GM23338 (cell line): ENCODE data around the gene RDH8. TPM values are rescaled to one million over a fixed set of nuclear protein-coding genes. Genes with fewer than 3 reads are reported as not detected.

Experiments
- ATAC-seq: fragments of 200-7000 bp; cut with Tn5 transposase; 3 replicates; pipeline ENCODE4 v1.9.1; 2020
- DNase-seq: peaks from one replicate; pipeline ENCODE4 v3.0.0-alpha.2; 2015; ENCODE audit warnings: low spot score
- H2AFZ ChIP-seq: fragments of 200-600 bp; sonication (generic); 2 replicates; pipeline ENCODE4 v1.8.0; 2016; ENCODE audit warnings: antibody characterized with exemption, mild to moderate bottlenecking, moderate library complexity
- H3F3A ChIP-seq: fragments of 200-600 bp; sonication (generic); replicated peaks from 2 replicates; pipeline ENCODE4 v1.8.0; 2017; ENCODE audit warnings: antibody characterized with exemption, mixed run types, low read depth
- H3K27ac ChIP-seq: fragments of 200-600 bp; sonication (generic); 2 replicates; pipeline ENCODE4 v1.6.1; 2016; ENCODE audit warnings: low read depth
- H3K27me3 ChIP-seq: fragments of 200-600 bp; sonication (generic); 2 replicates; pipeline ENCODE4 v1.8.0; 2016; ENCODE audit warnings: mild to moderate bottlenecking, mixed run types, moderate library complexity; ENCODE audit not compliant: insufficient read depth
- H3K36me3 ChIP-seq: fragments of 200-600 bp; sonication (generic); 2 replicates; pipeline ENCODE4 v1.8.0; 2016; ENCODE audit warnings: mild to moderate bottlenecking; ENCODE audit not compliant: insufficient read depth
- H3K4me1 ChIP-seq: fragments of 200-600 bp; sonication (generic); 2 replicates; pipeline ENCODE4 v1.8.0; 2016; ENCODE audit warnings: mild to moderate bottlenecking, moderate library complexity; ENCODE audit not compliant: insufficient read depth
- H3K4me2 ChIP-seq: fragments of 200-600 bp; sonication (generic); 2 replicates; pipeline ENCODE4 v1.7.1; 2017; ENCODE audit warnings: mixed run types
- H3K4me3 ChIP-seq: fragments of 200-600 bp; sonication (generic); 2 replicates; pipeline ENCODE4 v1.6.1; 2016; ENCODE audit warnings: mixed run types
- H3K79me2 ChIP-seq: fragments of 200-600 bp; sonication (generic); replicated peaks from 2 replicates; pipeline ENCODE4 v1.8.0; 2017; ENCODE audit warnings: mild to moderate bottlenecking; ENCODE audit not compliant: insufficient read depth
- H3K9me2 ChIP-seq: fragments of 200-600 bp; sonication (generic); 2 replicates; pipeline ENCODE4 v1.8.0; 2017; ENCODE audit not compliant: insufficient read depth
- H4K20me1 ChIP-seq: fragments of 200-600 bp; sonication (generic); replicated peaks from 2 replicates; pipeline ENCODE4 v1.8.0; 2017; ENCODE audit warnings: mild to moderate bottlenecking; ENCODE audit not compliant: insufficient read depth
- H3K27ac Mint-ChIP-seq: 2 replicates; pipeline ENCODE4 v1.8.0; 2020; ENCODE audit warnings: inconsistent platforms, mild to moderate bottlenecking, moderate library complexity, mixed read lengths
- H3K27me3 Mint-ChIP-seq: 3 replicates; pipeline ENCODE4 v1.8.0; 2022; ENCODE audit warnings: low read depth, mild to moderate bottlenecking, moderate library complexity, mixed read lengths, inconsistent platforms; ENCODE audit not compliant: insufficient read depth, poor library complexity
- H3K36me3 Mint-ChIP-seq: 3 replicates; pipeline ENCODE4 v1.8.0; 2021; ENCODE audit warnings: low read depth, mild to moderate bottlenecking, inconsistent platforms, moderate library complexity, mixed read lengths
- H3K4me1 Mint-ChIP-seq: 3 replicates; pipeline ENCODE4 v1.8.0; 2020; ENCODE audit warnings: mild to moderate bottlenecking, inconsistent platforms, mixed read lengths
- H3K4me3 Mint-ChIP-seq: 3 replicates; pipeline ENCODE4 v1.8.0; 2021; ENCODE audit warnings: moderate library complexity, mild to moderate bottlenecking, inconsistent platforms, mixed read lengths
- H3K9me3 Mint-ChIP-seq: 3 replicates; pipeline ENCODE4 v1.8.0; 2020; ENCODE audit warnings: moderate library complexity, mild to moderate bottlenecking, inconsistent platforms, mixed read lengths
- CREB1 ChIP-seq: fragments of 250-450 bp; sonication (Bioruptor Pico); IDR thresholded peaks from 2 replicates; pipeline ENCODE4 v1.5.0; 2020; ENCODE audit warnings: low read depth, mild to moderate bottlenecking, moderate library complexity
- EZH2 ChIP-seq: fragments of 200-600 bp; sonication (generic); IDR thresholded peaks from one replicate; pipeline ENCODE4 v1.8.0; 2017; ENCODE audit warnings: antibody characterized with exemption, mild to moderate bottlenecking, low read depth; ENCODE audit not compliant: unreplicated experiment
- JUNB ChIP-seq: IDR thresholded peaks from one replicate; pipeline ENCODE4 v1.6.1; 2016; ENCODE audit warnings: antibody characterized with exemption; ENCODE audit not compliant: unreplicated experiment
- NANOG ChIP-seq: IDR thresholded peaks from 2 replicates; pipeline ENCODE4 v1.6.1; 2016; ENCODE audit warnings: antibody characterized with exemption, borderline replicate concordance
- STAT1 ChIP-seq: IDR thresholded peaks from one replicate; pipeline ENCODE4 v1.6.1; 2016; ENCODE audit warnings: antibody characterized with exemption; ENCODE audit not compliant: unreplicated experiment
- ZNF331 ChIP-seq: fragments of 250-450 bp; sonication (Bioruptor Pico); IDR thresholded peaks from 2 replicates; pipeline ENCODE4 v1.5.0; 2020; ENCODE audit warnings: low read depth, mild to moderate bottlenecking, moderate library complexity
- polyA plus RNA-seq: library from polyadenylated mRNA; unstranded; fragments of >200 nt; fragmentation: Nextera tagmentation; extraction: Ambion mirVana; gene quantifications from 2 replicates; pipeline ENCODE4 v1.2.1, GENCODE V29; 2016
- total RNA-seq: library from RNA; depleted of rRNA; stranded (reverse); fragments of >200 nt; shearing (Covaris generic); gene quantifications from 2 replicates; pipeline ENCODE4 v1.2.3, GENCODE V29; 2014
- TF ChIP-seq, protein P1 (sequence below): fragments of 250-450 bp; sonication (Bioruptor Pico); IDR thresholded peaks from 2 replicates; pipeline ENCODE4 v1.5.0; 2020; ENCODE audit warnings: mild to moderate bottlenecking, moderate library complexity
- TF ChIP-seq, protein P2 (sequence below), 2 experiments: fragments of 200-600 bp in 1 of 2; sonication (generic) in 1 of 2; conservative IDR thresholded peaks; 2 replicates each; pipeline versions ENCODE4 v1.5.1 to v1.6.1; 2016 to 2017; ENCODE audit warnings: antibody characterized with exemption in 2 of 2, low read depth in 2 of 2, mild to moderate bottlenecking in 2 of 2, moderate library complexity in 1 of 2
- TF ChIP-seq, protein P3 (sequence below): IDR thresholded peaks from 2 replicates; pipeline ENCODE4 v1.6.1; 2016; ENCODE audit warnings: antibody characterized with exemption

Gene RDH8
- total and polyA plus RNA-seq, 2 experiments from 2014 or later: not detected

DNA sequence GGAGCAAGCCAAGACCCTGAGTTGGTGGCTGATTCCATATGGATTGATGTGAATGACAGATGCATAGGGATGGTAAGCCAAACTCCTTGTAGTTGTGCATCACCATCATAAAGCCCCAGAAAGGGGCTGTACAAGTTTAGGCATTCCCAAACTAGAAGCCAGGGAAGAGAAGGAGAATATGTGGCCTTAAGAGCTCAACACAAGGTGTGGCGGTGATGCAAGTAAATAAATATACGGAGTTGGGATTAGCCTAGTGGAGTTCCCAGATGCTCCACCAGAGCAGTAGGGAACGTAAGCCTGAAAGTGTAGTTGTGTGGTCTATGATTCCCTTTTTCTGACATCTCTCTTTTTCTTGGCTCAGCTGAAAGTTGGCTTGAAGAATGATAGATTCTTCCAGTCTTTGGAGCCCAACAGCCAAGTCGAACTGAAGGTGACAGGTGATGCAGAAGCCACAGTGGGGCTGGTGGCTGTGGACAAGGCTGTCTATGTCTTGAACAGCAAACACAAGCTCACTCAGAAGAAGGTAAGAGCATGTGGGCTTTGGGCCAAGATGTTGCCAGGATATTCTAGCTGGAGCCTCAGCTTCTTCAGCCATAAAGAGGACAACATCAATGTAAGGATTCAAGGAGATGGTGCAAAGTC is 30.1 kb downstream of the RDH8 start (continued):
- TF ChIP-seq, protein P1, sequence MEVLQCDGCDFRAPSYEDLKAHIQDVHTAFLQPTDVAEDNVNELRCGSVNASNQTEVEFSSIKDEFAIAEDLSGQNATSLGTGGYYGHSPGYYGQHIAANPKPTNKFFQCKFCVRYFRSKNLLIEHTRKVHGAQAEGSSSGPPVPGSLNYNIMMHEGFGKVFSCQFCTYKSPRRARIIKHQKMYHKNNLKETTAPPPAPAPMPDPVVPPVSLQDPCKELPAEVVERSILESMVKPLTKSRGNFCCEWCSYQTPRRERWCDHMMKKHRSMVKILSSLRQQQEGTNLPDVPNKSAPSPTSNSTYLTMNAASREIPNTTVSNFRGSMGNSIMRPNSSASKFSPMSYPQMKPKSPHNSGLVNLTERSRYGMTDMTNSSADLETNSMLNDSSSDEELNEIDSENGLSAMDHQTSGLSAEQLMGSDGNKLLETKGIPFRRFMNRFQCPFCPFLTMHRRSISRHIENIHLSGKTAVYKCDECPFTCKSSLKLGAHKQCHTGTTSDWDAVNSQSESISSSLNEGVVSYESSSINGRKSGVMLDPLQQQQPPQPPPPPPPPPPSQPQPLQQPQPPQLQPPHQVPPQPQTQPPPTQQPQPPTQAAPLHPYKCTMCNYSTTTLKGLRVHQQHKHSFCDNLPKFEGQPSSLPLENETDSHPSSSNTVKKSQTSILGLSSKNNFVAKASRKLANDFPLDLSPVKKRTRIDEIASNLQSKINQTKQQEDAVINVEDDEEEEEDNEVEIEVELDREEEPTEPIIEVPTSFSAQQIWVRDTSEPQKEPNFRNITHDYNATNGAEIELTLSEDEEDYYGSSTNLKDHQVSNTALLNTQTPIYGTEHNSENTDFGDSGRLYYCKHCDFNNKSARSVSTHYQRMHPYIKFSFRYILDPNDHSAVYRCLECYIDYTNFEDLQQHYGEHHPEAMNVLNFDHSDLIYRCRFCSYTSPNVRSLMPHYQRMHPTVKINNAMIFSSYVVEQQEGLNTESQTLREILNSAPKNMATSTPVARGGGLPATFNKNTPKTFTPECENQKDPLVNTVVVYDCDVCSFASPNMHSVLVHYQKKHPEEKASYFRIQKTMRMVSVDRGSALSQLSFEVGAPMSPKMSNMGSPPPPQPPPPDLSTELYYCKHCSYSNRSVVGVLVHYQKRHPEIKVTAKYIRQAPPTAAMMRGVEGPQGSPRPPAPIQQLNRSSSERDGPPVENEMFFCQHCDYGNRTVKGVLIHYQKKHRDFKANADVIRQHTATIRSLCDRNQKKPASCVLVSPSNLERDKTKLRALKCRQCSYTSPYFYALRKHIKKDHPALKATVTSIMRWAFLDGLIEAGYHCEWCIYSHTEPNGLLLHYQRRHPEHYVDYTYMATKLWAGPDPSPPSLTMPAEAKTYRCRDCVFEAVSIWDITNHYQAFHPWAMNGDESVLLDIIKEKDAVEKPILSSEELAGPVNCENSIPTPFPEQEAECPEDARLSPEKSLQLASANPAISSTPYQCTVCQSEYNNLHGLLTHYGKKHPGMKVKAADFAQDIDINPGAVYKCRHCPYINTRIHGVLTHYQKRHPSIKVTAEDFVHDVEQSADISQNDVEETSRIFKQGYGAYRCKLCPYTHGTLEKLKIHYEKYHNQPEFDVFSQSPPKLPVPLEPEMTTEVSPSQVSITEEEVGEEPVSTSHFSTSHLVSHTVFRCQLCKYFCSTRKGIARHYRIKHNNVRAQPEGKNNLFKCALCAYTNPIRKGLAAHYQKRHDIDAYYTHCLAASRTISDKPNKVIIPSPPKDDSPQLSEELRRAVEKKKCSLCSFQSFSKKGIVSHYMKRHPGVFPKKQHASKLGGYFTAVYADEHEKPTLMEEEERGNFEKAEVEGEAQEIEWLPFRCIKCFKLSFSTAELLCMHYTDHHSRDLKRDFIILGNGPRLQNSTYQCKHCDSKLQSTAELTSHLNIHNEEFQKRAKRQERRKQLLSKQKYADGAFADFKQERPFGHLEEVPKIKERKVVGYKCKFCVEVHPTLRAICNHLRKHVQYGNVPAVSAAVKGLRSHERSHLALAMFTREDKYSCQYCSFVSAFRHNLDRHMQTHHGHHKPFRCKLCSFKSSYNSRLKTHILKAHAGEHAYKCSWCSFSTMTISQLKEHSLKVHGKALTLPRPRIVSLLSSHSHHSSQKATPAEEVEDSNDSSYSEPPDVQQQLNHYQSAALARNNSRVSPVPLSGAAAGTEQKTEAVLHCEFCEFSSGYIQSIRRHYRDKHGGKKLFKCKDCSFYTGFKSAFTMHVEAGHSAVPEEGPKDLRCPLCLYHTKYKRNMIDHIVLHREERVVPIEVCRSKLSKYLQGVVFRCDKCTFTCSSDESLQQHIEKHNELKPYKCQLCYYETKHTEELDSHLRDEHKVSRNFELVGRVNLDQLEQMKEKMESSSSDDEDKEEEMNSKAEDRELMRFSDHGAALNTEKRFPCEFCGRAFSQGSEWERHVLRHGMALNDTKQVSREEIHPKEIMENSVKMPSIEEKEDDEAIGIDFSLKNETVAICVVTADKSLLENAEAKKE (CRISPR knock-in tag): no peak
- TF ChIP-seq JUNB (no peak), EZH2 (no peak), NANOG (no peak)
- TF ChIP-seq, protein P2, sequence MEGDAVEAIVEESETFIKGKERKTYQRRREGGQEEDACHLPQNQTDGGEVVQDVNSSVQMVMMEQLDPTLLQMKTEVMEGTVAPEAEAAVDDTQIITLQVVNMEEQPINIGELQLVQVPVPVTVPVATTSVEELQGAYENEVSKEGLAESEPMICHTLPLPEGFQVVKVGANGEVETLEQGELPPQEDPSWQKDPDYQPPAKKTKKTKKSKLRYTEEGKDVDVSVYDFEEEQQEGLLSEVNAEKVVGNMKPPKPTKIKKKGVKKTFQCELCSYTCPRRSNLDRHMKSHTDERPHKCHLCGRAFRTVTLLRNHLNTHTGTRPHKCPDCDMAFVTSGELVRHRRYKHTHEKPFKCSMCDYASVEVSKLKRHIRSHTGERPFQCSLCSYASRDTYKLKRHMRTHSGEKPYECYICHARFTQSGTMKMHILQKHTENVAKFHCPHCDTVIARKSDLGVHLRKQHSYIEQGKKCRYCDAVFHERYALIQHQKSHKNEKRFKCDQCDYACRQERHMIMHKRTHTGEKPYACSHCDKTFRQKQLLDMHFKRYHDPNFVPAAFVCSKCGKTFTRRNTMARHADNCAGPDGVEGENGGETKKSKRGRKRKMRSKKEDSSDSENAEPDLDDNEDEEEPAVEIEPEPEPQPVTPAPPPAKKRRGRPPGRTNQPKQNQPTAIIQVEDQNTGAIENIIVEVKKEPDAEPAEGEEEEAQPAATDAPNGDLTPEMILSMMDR (conservative IDR thresholded peaks at IDR 0.05; ENCODE audit: low read depth in 2 of 2): no peak

DNA sequence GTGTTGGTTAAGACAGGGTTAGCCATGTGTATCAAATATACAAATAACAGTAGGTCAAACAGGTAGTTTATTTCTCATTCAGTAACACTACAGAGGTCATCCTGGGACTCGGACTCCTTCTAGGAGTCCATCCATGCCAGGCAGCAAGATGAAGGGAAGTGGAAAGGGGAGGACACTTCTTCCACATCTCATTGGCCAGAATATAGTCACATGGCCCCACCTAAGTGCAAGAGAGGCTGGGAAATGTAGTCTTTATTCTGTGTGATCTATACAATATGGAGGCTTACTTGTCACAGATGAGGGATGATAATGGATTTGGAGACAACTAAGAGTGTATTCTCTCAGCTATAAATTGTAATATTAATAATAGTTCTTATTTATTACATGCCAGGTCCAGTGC is 31.1 kb downstream of the RDH8 start:
- Histone ChIP-seq H3F3A (no peaks in the 10 kb centered on the region), H3K4me2 (no peak overlapping the region), H3K27me3 (no peaks in the 10 kb centered on the region), H2AFZ (no peak overlapping the region), H3K79me2 (no peaks in the 10 kb centered on the region), H3K36me3 (no peaks in the 10 kb centered on the region), H3K27ac (no peak overlapping the region), H3K9me2 (no peaks in the 10 kb centered on the region), H3K4me1 (no peaks in the 10 kb centered on the region), H3K4me3 (no peak overlapping the region), H4K20me1 (no peaks in the 10 kb centered on the region)
- Mint-ChIP-seq H3K9me3 (peaks cover 43% of the 10 kb centered on the region), H3K4me1 (no peaks in the 10 kb centered on the region), H3K27me3 (peaks cover 7% of the 10 kb centered on the region), H3K27ac (no peak overlapping the region), H3K4me3 (no peak overlapping the region; the same call in 2 of the 3 replicates), H3K36me3 (no peaks in the 10 kb centered on the region; the same call in 1 of the 3 replicates)
- no peak for DNase-seq
- ATAC-seq: peak; percentile 93
- TF ChIP-seq CREB1 (CRISPR knock-in tag): no peak
- TF ChIP-seq, protein P3, sequence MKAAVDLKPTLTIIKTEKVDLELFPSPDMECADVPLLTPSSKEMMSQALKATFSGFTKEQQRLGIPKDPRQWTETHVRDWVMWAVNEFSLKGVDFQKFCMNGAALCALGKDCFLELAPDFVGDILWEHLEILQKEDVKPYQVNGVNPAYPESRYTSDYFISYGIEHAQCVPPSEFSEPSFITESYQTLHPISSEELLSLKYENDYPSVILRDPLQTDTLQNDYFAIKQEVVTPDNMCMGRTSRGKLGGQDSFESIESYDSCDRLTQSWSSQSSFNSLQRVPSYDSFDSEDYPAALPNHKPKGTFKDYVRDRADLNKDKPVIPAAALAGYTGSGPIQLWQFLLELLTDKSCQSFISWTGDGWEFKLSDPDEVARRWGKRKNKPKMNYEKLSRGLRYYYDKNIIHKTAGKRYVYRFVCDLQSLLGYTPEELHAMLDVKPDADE: no peak
- no peak for TF ChIP-seq EZH2
- no peak for TF ChIP-seq ZNF331 (CRISPR knock-in tag)
- TF ChIP-seq, protein P2 (conservative IDR thresholded peaks at IDR 0.05; ENCODE audit: low read depth in 2 of 2): no peak
- TF ChIP-seq STAT1: no peak
- no peak for TF ChIP-seq JUNB
